ENCODE results near the gene RBBP7. TPM values are rescaled to one million over a fixed set of nuclear protein-coding genes. Genes with fewer than 3 reads are reported as not detected.

The RBBP7 gene
- total RNA-seq, 1 experiment from 2014 or later, result 146 TPM

DNA sequence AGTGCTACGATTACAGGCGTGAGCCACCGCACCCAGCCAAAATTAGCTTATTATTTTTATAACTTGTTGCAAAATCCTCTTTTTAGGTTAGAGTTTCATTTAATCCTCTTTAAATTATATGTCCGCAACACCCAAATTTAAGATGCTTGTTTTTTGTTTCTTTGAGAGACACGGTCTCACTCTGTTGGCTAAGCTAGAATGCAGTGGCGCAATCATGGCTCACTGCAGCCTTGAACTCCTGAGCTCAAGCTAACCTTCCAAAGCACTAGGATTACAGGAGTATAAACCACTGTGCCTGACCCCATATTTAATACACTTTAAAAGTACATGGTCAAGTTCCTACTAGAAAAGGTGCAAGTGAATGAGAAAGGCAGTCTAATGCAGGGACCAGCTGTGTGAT is 2.2 kb downstream of the RBBP7 start:
- Histone ChIP-seq H3K36me3 (ENCODE audit: control insufficient read depth in 1 of 2, insufficient read depth in 2 of 2, low read length in 2 of 2) (peaks cover 4 to 25% of the 10 kb centered on the region in 2 experiments; a peak in 3 of 4 replicates), H3K27me3 (ENCODE audit: insufficient read depth, low read length) (no peaks in the 10 kb centered on the region), H2AFZ (ENCODE audit: low read depth, low read length, poor library complexity, severe bottlenecking) (no peak overlapping the region), H3K9me3 (ENCODE audit: control insufficient read depth in 1 of 2, insufficient read depth in 1 of 2, low read depth in 1 of 2, low read length in 2 of 2) (no peaks in the 10 kb centered on the region), H3K9me2 (ENCODE audit: insufficient read depth) (no peaks in the 10 kb centered on the region), H3K9ac (ENCODE audit: low read length) (0 out of 2 replicates have a peak overlapping the region, but pooled peaks have one; percentile 82), H3K79me2 (ENCODE audit: insufficient read depth, low read length) (peaks cover 63% of the 10 kb centered on the region), H3K4me3 (replicated peaks in 1 of 2; ENCODE audit: low read depth in 1 of 2, low read length in 2 of 2) (peak overlapping the region in 1 of 2 experiments; percentile 74; a peak in 1 of 4 replicates), H3K4me2 (ENCODE audit: low read length) (peak overlapping the region; percentile 70; the same call in 1 of the 2 replicates), H4K20me1 (ENCODE audit: insufficient read depth) (no peaks in the 10 kb centered on the region), H3K27ac (ENCODE audit: low read depth, low read length) (no peak overlapping the region), H3K4me1 (ENCODE audit: control insufficient read depth in 1 of 2, insufficient read depth in 2 of 2, low read length in 2 of 2) (peaks cover 2 to 15% of the 10 kb centered on the region in 2 experiments; a peak in 3 of 4 replicates)
- DNase-seq (ENCODE audit: low read depth, low spot score) (no peak), ATAC-seq (no peak)
- intact Hi-C loops (cut with micrococcal nuclease), result no loop called here
- no TSS peak for BruUV-seq (replicated peaks)
- ChIA-PET CTCF (no interaction called here), POLR2A (no interaction called here), RAD21 (ENCODE audit: low non-redundant PET in 1 of 2, low total read pairs in 2 of 2, uncharacterized antibody in 2 of 2, unreplicated experiment in 2 of 2) (no interaction called here)
- no peak for TF ChIP-seq EZH2phosphoT487 (IDR thresholded peaks at IDR 0.05; ENCODE audit: borderline replicate concordance)
- no peak for TF ChIP-seq FOSL1 (IDR thresholded peaks at IDR 0.05; ENCODE audit: low read depth)
- no peak for TF ChIP-seq TCF7L2 (IDR thresholded peaks at IDR 0.05; ENCODE audit: borderline replicate concordance, extremely low read depth, insufficient read depth, insufficient read length)
- TF ChIP-seq SIN3A (IDR thresholded peaks at IDR 0.05; ENCODE audit: low read depth), result no peak
- TF ChIP-seq SRF (IDR thresholded peaks at IDR 0.05; ENCODE audit: low read depth), result no peak
- TF ChIP-seq, protein P1, sequence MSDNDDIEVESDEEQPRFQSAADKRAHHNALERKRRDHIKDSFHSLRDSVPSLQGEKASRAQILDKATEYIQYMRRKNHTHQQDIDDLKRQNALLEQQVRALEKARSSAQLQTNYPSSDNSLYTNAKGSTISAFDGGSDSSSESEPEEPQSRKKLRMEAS (IDR thresholded peaks at IDR 0.05), result no peak
- TF ChIP-seq REST (IDR thresholded peaks at IDR 0.05; ENCODE audit: low read depth), result no peak
- no peak for TF ChIP-seq EGR1 (IDR thresholded peaks at IDR 0.05; ENCODE audit: low read depth)
- TF ChIP-seq, protein P2, sequence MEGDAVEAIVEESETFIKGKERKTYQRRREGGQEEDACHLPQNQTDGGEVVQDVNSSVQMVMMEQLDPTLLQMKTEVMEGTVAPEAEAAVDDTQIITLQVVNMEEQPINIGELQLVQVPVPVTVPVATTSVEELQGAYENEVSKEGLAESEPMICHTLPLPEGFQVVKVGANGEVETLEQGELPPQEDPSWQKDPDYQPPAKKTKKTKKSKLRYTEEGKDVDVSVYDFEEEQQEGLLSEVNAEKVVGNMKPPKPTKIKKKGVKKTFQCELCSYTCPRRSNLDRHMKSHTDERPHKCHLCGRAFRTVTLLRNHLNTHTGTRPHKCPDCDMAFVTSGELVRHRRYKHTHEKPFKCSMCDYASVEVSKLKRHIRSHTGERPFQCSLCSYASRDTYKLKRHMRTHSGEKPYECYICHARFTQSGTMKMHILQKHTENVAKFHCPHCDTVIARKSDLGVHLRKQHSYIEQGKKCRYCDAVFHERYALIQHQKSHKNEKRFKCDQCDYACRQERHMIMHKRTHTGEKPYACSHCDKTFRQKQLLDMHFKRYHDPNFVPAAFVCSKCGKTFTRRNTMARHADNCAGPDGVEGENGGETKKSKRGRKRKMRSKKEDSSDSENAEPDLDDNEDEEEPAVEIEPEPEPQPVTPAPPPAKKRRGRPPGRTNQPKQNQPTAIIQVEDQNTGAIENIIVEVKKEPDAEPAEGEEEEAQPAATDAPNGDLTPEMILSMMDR (IDR thresholded peaks at IDR 0.05 in 2 of 3, conservative IDR thresholded peaks at IDR 0.05 in 1 of 3; ENCODE audit: borderline replicate concordance in 1 of 3, insufficient read depth in 1 of 3, low read depth in 2 of 3, low read length in 2 of 3), result no peak
- no peak for TF ChIP-seq ELF1 (IDR thresholded peaks at IDR 0.05; ENCODE audit: borderline replicate concordance, low read depth)
- no peak for TF ChIP-seq CEBPB (IDR thresholded peaks at IDR 0.05; ENCODE audit: low read depth)
- no peak for TF ChIP-seq RAD21 (IDR thresholded peaks at IDR 0.05; ENCODE audit: low read depth)
- no peak for TF ChIP-seq EZH2 (IDR thresholded peaks at IDR 0.05)
- TF ChIP-seq ATF3 (IDR thresholded peaks at IDR 0.05), result no peak
- no peak for TF ChIP-seq CBX3 (IDR thresholded peaks at IDR 0.05; ENCODE audit: low read depth)
- no peak for TF ChIP-seq YY1 (IDR thresholded peaks at IDR 0.05; ENCODE audit: extremely low read depth, insufficient replicate concordance, low read depth, low read length)
- no peak for TF ChIP-seq POLR2A (IDR thresholded peaks at IDR 0.05; ENCODE audit: borderline replicate concordance, extremely low read depth, insufficient read depth, insufficient read length)
- no peak for TF ChIP-seq ZNF274 (IDR thresholded peaks at IDR 0.05; ENCODE audit: low read depth, low read length)
- no peak for TF ChIP-seq SP1 (IDR thresholded peaks at IDR 0.05; ENCODE audit: low read depth)
- no peak for TF ChIP-seq ZFX (IDR thresholded peaks at IDR 0.05)

All from HCT116 (cell line).